Aortic smooth muscle cell (primary cell): ENCODE results near the gene ANXA9. TPM values are rescaled to one million over a fixed set of nuclear protein-coding genes. Genes with fewer than 3 reads are reported as not detected.

ENCODE experiments used
- total RNA-seq: library from RNA; depleted of rRNA; stranded (reverse); fragments of >200 nt; gene quantifications from 2 replicates; pipeline ENCODE4 v1.2.3, GENCODE V29; 2014

ANXA9 gene, protein sequence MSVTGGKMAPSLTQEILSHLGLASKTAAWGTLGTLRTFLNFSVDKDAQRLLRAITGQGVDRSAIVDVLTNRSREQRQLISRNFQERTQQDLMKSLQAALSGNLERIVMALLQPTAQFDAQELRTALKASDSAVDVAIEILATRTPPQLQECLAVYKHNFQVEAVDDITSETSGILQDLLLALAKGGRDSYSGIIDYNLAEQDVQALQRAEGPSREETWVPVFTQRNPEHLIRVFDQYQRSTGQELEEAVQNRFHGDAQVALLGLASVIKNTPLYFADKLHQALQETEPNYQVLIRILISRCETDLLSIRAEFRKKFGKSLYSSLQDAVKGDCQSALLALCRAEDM
- 0.06 and 0.26 TPM in 2 replicates for total RNA-seq

DNA sequence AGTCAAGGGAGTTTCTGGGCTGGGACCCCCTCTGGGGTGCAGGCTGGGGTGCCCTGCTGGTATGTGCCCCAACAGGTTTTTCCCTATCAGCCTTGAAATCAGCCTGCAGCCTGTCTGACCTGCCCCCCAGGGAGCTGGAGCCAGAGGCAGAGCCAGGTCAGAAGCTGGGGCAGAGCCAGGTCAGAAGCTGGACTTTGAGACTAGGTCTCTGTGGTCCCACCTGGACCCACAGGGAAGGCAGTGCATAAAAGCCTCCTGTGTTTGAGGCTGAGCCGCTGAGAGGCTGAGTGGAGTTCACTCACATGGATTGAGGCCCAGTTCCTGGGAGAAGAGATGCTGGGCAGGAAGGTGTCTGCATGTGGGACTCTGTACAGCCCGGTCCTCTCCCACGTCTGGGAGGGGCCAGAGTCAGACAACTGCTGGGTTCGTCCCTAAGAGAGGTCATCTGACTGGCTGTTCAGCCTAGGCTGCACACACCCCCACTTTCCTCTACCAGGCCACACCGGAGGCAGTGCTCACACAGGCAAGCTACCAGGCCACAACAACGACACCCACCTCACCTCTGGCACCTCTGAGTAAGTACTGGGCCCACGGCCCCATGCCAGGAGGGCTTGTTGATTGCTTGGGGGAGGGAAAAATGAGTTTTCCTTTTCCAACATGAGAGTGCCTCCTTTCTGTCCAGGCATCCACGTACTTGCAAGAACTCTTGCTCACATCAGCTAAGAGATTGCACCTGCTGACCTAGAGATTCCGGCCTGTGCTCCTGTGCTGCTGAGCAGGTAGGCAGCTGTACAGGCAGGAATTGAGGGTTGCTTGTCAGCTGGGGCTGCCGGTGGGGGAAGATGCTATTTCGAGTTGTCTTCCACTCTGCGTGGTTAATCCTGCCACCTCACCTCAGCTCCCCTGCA lies at the start of gene ANXA9:
ANXA9 (plus strand) TSS at position 488 of the 908 bp plus-strand sequence. CDS start 814 bp downstream, outside the sequence.

GRCh38 chr1:150974580-150975478 lies 7.3 kb upstream of the ANXA9 start, which contains the start of gene CERS2:
Gene CERS2, minus strand, starts transcription at chr1:150974835. Its CDS starts 5,745 bp downstream, at chr1:150969090.

GRCh38 chr1:151006327-151007052 lies 24.4 kb downstream of the ANXA9 start, which contains the start of gene MINDY1:
Gene MINDY1, minus strand, starts transcription at chr1:151006902. Its CDS starts 4,285 bp downstream, at chr1:151002617.

GRCh38 chr1:151008244-151009205 lies 26.4 kb downstream of the ANXA9 start, which contains the start of gene PRUNE1:
Gene PRUNE1, plus strand, starts transcription at chr1:151008449. Its CDS starts 184 bp downstream, at chr1:151008633.

GRCh38 chr1:151036356-151036755 lies 54.3 kb downstream of the ANXA9 start, which contains the start of gene BNIPL:
Gene BNIPL, plus strand, starts transcription at chr1:151036586. Its CDS starts 140 bp downstream, at chr1:151036726.

Other genes starting within 250 kb of the ANXA9 start
- 25.8 and 41.1 TPM in 2 replicates for gene CTSS, start 216.5 kb upstream of the ANXA9 start, total RNA-seq
- gene CTSK, start 174.0 kb upstream of the ANXA9 start, total RNA-seq, result 139 and 237 TPM in 2 replicates
- 36.3 and 42.2 TPM in 2 replicates for gene ARNT, start 105.7 kb upstream of the ANXA9 start, total RNA-seq
- gene CTXND2, start 95.2 kb upstream of the ANXA9 start, total RNA-seq, result not detected in 2 replicates
- gene SETDB1, start 55.9 kb upstream of the ANXA9 start, total RNA-seq, result 25.8 and 32.0 TPM in 2 replicates
- gene CERS2, start 7.5 kb upstream of the ANXA9 start, total RNA-seq, result 148 and 157 TPM in 2 replicates
- 18.2 and 23.4 TPM in 2 replicates for gene MINDY1, start 24.6 kb downstream of the ANXA9 start, total RNA-seq
- gene PRUNE1, start 26.2 kb downstream of the ANXA9 start, total RNA-seq, result 7.3 and 8.0 TPM in 2 replicates
- 0.25 and 0.40 TPM in 2 replicates for gene BNIPL, start 54.3 kb downstream of the ANXA9 start, total RNA-seq
- gene C1orf56, start 65.5 kb downstream of the ANXA9 start, total RNA-seq, result 0.92 and 1.2 TPM in 2 replicates
- 54.8 and 56.1 TPM in 2 replicates for gene CDC42SE1, start 77.3 kb downstream of the ANXA9 start, total RNA-seq
- 4.2 and 4.5 TPM in 2 replicates for gene MLLT11, start 78.1 kb downstream of the ANXA9 start, total RNA-seq
- gene GABPB2, start 88.5 kb downstream of the ANXA9 start, total RNA-seq, result 24.0 and 25.0 TPM in 2 replicates
- gene SEMA6C, start 164.3 kb downstream of the ANXA9 start, total RNA-seq, result 0.53 and 1.1 TPM in 2 replicates
- gene TNFAIP8L2, start 174.4 kb downstream of the ANXA9 start, total RNA-seq, result not detected in 2 replicates
- gene LYSMD1, start 183.6 kb downstream of the ANXA9 start, total RNA-seq, result 5.8 and 6.9 TPM in 2 replicates
- gene SCNM1, start 183.9 kb downstream of the ANXA9 start, total RNA-seq, result 33.3 and 33.8 TPM in 2 replicates
- gene TMOD4, start 193.7 kb downstream of the ANXA9 start, total RNA-seq, result 0.56 TPM in 1 of 2 replicates, not detected in the other
- gene VPS72, start 207.9 kb downstream of the ANXA9 start, total RNA-seq, result 44.5 and 44.6 TPM in 2 replicates
- gene PIP5K1A, start 216.3 kb downstream of the ANXA9 start, total RNA-seq, result 46.6 and 52.7 TPM in 2 replicates